RWPE1 (cell line): Measurements from ENCODE around the gene CRACDL.

Experiments used
- CTCF ChIA-PET: fragments of 350-600 bp; sonication (Branson Sonifier 250); formaldehyde crosslinking; extraction: SDS; loops from one replicate; lab custom pipeline; 2021; lab: Yijun Ruan, JAX
- POLR2A ChIA-PET: fragments of 400-600 bp; formaldehyde crosslinking; extraction: SDS; loops from one replicate; lab custom pipeline; 2020; ENCODE audit warnings: antibody characterized with exemption; ENCODE audit not compliant: low non-redundant PET; lab: Yijun Ruan, JAX
- DNase-seq: peaks from one replicate; pipeline ENCODE4 v3.0.0; 2012; ENCODE audit warnings: low spot score
- H3K27ac ChIP-seq: fragments of 450-650 bp; 2 replicates; pipeline ENCODE4 v1.5.1; 2017
- CTCF ChIP-seq: fragments of 450-650 bp; conservative IDR thresholded peaks from 2 replicates; pipeline ENCODE4 v1.5.1; 2017; ENCODE audit warnings: low read depth, mild to moderate bottlenecking

The CRACDL gene

DNA sequence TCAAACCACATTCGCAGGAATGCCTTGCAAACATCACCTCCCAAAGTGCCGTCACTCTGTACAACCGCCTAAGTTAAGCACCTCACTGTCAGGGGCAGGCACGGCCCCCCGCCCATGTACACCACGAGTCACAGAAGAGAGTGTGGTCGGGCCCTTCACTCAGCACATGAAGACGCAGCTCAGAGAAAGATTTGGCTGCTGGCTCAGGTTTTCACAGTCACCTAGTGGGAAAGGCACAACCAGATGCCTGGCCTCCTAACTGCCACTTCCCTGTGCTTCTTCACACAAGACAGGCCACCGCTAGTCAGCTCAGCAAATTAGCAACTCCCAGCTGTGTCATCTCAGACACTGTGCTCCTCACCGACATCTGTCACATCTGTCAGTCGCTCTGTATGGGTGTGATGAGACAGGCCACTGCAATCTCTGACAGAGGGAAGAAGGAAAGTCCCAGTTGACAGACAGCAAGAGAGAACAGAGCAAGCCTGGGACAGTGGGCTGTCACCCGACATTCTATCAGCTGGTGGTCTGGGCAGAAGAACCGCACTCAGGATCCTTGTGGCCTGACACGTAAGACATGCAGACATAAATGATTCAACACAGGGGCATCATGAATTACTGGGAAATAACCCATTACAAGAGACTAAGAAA, 60.8 kb downstream of the CRACDL start:
- no peak for TF ChIP-seq CTCF
- no peak overlapping the region for H3K27ac ChIP-seq
- POLR2A ChIA-PET = no interaction called here
- CTCF ChIA-PET = no interaction called here
- DNase-seq = no peak

DNA sequence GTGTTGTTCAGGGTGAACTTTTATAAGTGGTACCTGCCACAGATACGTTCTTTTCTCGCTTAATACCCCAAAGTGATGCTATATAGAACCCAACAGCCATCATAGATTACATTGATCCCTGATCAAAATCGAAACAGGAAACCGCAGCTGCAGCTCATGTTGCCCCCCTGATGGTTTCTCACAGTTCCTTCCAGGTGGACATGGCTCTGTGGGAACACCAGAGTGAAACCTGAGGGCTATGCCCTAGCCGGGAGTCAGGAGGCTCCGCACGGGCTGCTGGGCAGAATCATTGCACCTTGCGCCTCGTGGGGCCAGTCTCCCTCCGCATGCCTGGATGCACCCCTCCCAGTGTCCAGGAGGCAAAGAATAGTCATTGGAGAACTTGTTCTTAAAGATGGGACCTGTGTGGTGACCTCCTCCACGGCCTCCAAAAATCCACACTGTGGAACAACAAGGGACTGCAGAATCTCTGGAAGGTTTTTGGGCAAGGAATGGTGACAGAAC, 61.8 kb downstream of the CRACDL start:
- POLR2A ChIA-PET = no interaction called here
- no peak for DNase-seq
- CTCF ChIA-PET = no interaction called here
- no peak overlapping the region for H3K27ac ChIP-seq
- TF ChIP-seq CTCF = no peak

DNA sequence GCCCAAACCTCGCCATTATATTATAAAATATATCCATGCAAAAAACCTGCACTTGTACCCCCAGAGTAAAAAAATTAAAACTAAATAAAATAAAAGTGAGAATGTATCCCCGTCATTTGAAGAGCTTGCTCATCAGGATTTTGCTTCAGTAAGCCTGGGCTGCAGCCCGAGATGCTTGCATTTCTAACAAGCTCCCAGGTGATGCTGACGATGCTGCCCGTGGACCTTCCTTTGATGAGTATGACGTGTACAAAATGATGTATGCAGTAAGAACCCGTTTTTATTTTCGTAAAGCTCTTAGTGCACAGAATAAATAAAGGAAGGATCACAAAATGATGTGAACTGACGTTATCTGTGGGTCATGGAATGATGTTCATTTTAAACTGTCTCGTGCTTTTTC, 63.5 kb downstream of the CRACDL start:
- ChIA-PET CTCF (no interaction called here), POLR2A (no interaction called here)
- no peak overlapping the region for H3K27ac ChIP-seq
- no peak for DNase-seq
- no peak for TF ChIP-seq CTCF

DNA sequence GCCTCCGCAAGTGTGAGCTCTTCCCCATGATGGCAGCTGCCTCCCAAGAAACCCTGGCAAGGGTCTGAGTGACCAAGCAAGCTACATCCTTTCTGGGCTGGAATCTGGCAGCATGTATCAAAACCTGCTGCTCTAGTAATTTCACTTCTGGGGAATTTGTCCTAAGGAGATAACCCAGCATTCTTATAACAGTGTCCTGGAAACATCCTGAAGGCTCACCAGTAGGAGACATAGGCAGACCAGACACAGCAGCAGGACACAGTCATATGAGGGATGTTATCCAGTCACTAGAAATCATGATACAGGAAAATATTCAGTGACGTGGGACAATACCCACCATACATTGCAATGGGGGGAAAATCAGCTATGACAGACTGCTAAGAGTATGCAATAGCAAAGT, 64.5 kb downstream of the CRACDL start:
- DNase-seq = no peak
- TF ChIP-seq CTCF = no peak
- no peak overlapping the region for H3K27ac ChIP-seq
- POLR2A ChIA-PET = interaction anchor here (0.6 kb wide), 1 partner anchor 30 kb away, joined by 3 read pairs; no protein-coding TSS in a partner anchor
- CTCF ChIA-PET = no interaction called here

- no peak for TF ChIP-seq CTCF
- peak overlapping the region; percentile 92 for H3K27ac ChIP-seq
- no peak for DNase-seq
- ChIA-PET CTCF (no interaction called here), POLR2A (no interaction called here)
These were observed 65.4 kb downstream of the CRACDL start for GRCh38 chr2:98870516-98871158.

DNA sequence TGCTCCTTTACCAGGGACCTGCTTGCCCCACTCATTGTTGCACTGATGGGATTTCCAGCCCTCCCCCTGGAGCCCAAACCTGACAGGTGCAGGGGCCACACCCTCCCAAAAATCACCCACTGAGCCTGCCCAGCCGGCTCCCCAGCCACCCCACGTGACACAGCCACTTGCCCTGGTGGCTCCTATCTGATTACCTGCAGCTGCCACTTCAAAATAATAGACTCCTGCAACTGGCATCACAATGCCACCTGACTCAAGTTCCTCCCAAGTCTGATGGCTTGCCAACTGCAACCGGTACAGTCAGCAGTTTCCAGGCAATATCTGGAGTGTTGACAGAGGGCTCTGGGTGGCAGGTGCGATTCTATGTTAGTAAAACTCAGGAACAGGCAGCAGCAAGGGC, 66.2 kb downstream of the CRACDL start:
- ChIA-PET CTCF (no interaction called here), POLR2A (no interaction called here)
- peak; percentile 28 for DNase-seq
- TF ChIP-seq CTCF = no peak
- H3K27ac ChIP-seq = peak overlapping the region; percentile 92
